Measurements from ENCODE around the gene PPT1. TPM values are rescaled to one million over a fixed set of nuclear protein-coding genes. Genes with fewer than 3 reads are reported as not detected.

Gene PPT1
- total RNA-seq, 1 experiment from 2014 or later: 107 TPM

GRCh38 chr1:40079774-40080400, 17.2 kb downstream of the PPT1 start:
- Mint-ChIP-seq H3K4me3 (no peak overlapping the region), H3K27me3 (ENCODE audit: low read depth) (no peaks in the 10 kb centered on the region), H3K36me3 (peaks cover 37% of the 10 kb centered on the region), H3K9me3 (no peaks in the 10 kb centered on the region), H3K4me1 (no peaks in the 10 kb centered on the region), H3K27ac (no peak overlapping the region)
- ChIA-PET CTCF (interaction anchor here (3.9 kb wide), 1 partner anchor 259 kb away, joined by 40 read pairs; no protein-coding TSS in a partner anchor), POLR2A (no interaction called here)
- TF ChIP-seq NR3C1 (CRISPR knock-in tag; conservative IDR thresholded peaks at IDR 0.05; ENCODE audit: low read depth): no peak
- TF ChIP-seq AFF4 (CRISPR knock-in tag; IDR thresholded peaks at IDR 0.05; ENCODE audit: borderline replicate concordance): no peak
- no peak for TF ChIP-seq ZBTB21 (CRISPR knock-in tag; IDR thresholded peaks at IDR 0.05; ENCODE audit: borderline replicate concordance)
- TF ChIP-seq PREB (CRISPR knock-in tag; IDR thresholded peaks at IDR 0.05; ENCODE audit: borderline replicate concordance): no peak
- no peak for TF ChIP-seq ERG (CRISPR knock-in tag; IDR thresholded peaks at IDR 0.05)
- TF ChIP-seq JUN (CRISPR knock-in tag; IDR thresholded peaks at IDR 0.05): no peak
- no peak for TF ChIP-seq NR2C2 (CRISPR knock-in tag; IDR thresholded peaks at IDR 0.05)
- no peak for TF ChIP-seq ATF3 (CRISPR knock-in tag; conservative IDR thresholded peaks at IDR 0.05)
- TF ChIP-seq ZNF317 (CRISPR knock-in tag; IDR thresholded peaks at IDR 0.05; ENCODE audit: borderline replicate concordance, low read depth): no peak
- TF ChIP-seq SMAD3 (CRISPR knock-in tag; IDR thresholded peaks at IDR 0.05; ENCODE audit: borderline replicate concordance): no peak
- TF ChIP-seq IRF2 (CRISPR knock-in tag; IDR thresholded peaks at IDR 0.05; ENCODE audit: borderline replicate concordance, low read depth): no peak
- no peak for TF ChIP-seq RELA (CRISPR knock-in tag; IDR thresholded peaks at IDR 0.05; ENCODE audit: borderline replicate concordance)
- no peak for TF ChIP-seq TEAD1 (CRISPR knock-in tag; IDR thresholded peaks at IDR 0.05)
- no peak for TF ChIP-seq ZNF232 (CRISPR knock-in tag; IDR thresholded peaks at IDR 0.05)
- TF ChIP-seq ZBTB43 (CRISPR knock-in tag; IDR thresholded peaks at IDR 0.05): no peak
- ATAC-seq (no peak), DNase-seq (ENCODE audit: low spot score) (no peak)

GRCh38 chr1:40078512-40079333, 18.3 kb downstream of the PPT1 start:
- ChIA-PET CTCF (interaction anchor here (0.6 to 3.9 kb wide), 16 partner anchors 10 to 360 kb away, joined by 3 to 40 read pairs (median 3); partner anchors contain the start of gene CAP1), POLR2A (no interaction called here)
- no peaks in the 10 kb centered on the region for H3K4me1 Mint-ChIP-seq
- DNase-seq (ENCODE audit: low spot score) (peak; percentile 59), ATAC-seq (peak; percentile 94)
- H3K27me3 Mint-ChIP-seq (ENCODE audit: low read depth): no peaks in the 10 kb centered on the region
- no peaks in the 10 kb centered on the region for H3K9me3 Mint-ChIP-seq
- H3K27ac Mint-ChIP-seq: no peak overlapping the region
- no peak overlapping the region for H3K4me3 Mint-ChIP-seq
- peak; percentile 45; the same call in 1 of the 2 replicates for TF ChIP-seq CTCF (IDR thresholded peaks at IDR 0.05)
- TF ChIP-seq CREM (CRISPR knock-in tag; IDR thresholded peaks at IDR 0.05): no peak
- peaks cover 34% of the 10 kb centered on the region for H3K36me3 Mint-ChIP-seq
